A673 (cell line): ENCODE data around the gene CXCL8.

Experiments
- EZH2 ChIP-seq: fragments of 200-600 bp; sonication (generic); IDR thresholded peaks from 2 replicates; pipeline ENCODE4 v1.6.1; 2017; ENCODE audit warnings: borderline replicate concordance, low read depth, mild to moderate bottlenecking, mixed read lengths, antibody characterized with exemption, low read length; ENCODE audit not compliant: poor library complexity, severe bottlenecking
- TF ChIP-seq, protein P1 (sequence below): fragments of 300-800, 200-600 bp; sonication (generic); conservative IDR thresholded peaks from 2 replicates; pipeline ENCODE4 v1.5.1; 2017; ENCODE audit warnings: low read depth, mild to moderate bottlenecking, antibody characterized with exemption, low read length, moderate library complexity, mixed read lengths

DNA sequence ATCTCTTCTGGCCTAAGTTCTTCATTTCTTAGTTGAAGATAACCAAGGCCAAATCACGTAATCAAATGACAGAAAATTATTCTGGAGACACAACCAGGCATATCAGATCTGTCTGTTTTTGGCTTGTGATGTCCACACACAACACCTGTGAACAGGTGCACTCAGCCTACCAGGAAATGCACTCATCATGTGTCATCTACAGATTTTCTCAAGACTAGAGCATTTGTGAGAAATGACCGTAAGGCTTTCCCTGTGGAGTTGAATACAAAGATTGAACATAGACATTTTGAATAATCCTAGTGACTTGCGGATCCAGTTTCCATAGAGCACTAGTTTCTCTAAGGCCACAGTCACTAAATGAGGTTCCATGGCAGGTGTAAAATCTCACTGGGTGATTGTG, 26.7 kb upstream of the CXCL8 start:
- TF ChIP-seq, protein P1, sequence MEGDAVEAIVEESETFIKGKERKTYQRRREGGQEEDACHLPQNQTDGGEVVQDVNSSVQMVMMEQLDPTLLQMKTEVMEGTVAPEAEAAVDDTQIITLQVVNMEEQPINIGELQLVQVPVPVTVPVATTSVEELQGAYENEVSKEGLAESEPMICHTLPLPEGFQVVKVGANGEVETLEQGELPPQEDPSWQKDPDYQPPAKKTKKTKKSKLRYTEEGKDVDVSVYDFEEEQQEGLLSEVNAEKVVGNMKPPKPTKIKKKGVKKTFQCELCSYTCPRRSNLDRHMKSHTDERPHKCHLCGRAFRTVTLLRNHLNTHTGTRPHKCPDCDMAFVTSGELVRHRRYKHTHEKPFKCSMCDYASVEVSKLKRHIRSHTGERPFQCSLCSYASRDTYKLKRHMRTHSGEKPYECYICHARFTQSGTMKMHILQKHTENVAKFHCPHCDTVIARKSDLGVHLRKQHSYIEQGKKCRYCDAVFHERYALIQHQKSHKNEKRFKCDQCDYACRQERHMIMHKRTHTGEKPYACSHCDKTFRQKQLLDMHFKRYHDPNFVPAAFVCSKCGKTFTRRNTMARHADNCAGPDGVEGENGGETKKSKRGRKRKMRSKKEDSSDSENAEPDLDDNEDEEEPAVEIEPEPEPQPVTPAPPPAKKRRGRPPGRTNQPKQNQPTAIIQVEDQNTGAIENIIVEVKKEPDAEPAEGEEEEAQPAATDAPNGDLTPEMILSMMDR: no peak
- TF ChIP-seq EZH2: no peak
